Astrocyte (in vitro differentiated cells and primary cell): ENCODE measurements around the gene RAB31. TPM values are rescaled to one million over a fixed set of nuclear protein-coding genes. Genes with fewer than 3 reads are reported as not detected.

Experiments used
- DNase-seq: peaks from one replicate; pipeline ENCODE4 v3.0.0-alpha.2; 2010; ENCODE audit warnings: low read depth
- FAIRE-seq: peaks from 2 replicates; lab custom pipeline; 2011; peaks lifted over from hg19 to GRCh38; lab: Jason Lieb, UNC
- H2AFZ ChIP-seq: 2 replicates; pipeline ENCODE4 v1.6.0; 2012; ENCODE audit warnings: low read depth, low read length, inconsistent platforms
- H3K27ac ChIP-seq: 2 replicates; pipeline ENCODE4 v1.5.1; 2011; ENCODE audit warnings: low read depth, low read length, inconsistent platforms
- H3K27me3 ChIP-seq: 2 replicates; pipeline ENCODE4 v1.6.0; 2011; ENCODE audit warnings: low read length, inconsistent platforms; ENCODE audit not compliant: insufficient read depth
- H3K36me3 ChIP-seq: 2 replicates; pipeline ENCODE4 v1.5.1; 2011; ENCODE audit warnings: low read length, inconsistent platforms; ENCODE audit not compliant: insufficient read depth
- H3K4me1 ChIP-seq: 2 replicates; pipeline ENCODE4 v1.5.1; 2011; ENCODE audit warnings: low read length, inconsistent platforms; ENCODE audit not compliant: insufficient read depth
- H3K4me2 ChIP-seq: 2 replicates; pipeline ENCODE4 v1.6.0; 2012; ENCODE audit warnings: low read length, inconsistent platforms
- H3K4me3 ChIP-seq: 2 replicates; pipeline ENCODE4 v1.5.1; 2011; ENCODE audit warnings: low read depth, mild to moderate bottlenecking, low read length, inconsistent platforms; ENCODE audit not compliant: insufficient read depth
- H3K79me2 ChIP-seq: 2 replicates; pipeline ENCODE4 v1.6.0; 2012; ENCODE audit warnings: mild to moderate bottlenecking, low read length, inconsistent platforms; ENCODE audit not compliant: insufficient read depth
- H3K9ac ChIP-seq: 2 replicates; pipeline ENCODE4 v1.6.0; 2012; ENCODE audit warnings: mild to moderate bottlenecking, low read length, inconsistent platforms
- H3K9me3 ChIP-seq: 2 replicates; pipeline ENCODE4 v1.5.1; 2012; ENCODE audit warnings: low read depth, mild to moderate bottlenecking, low read length, inconsistent platforms; ENCODE audit not compliant: insufficient read depth
- H4K20me1 ChIP-seq: 2 replicates; pipeline ENCODE4 v1.6.0; 2012; ENCODE audit warnings: low read length, inconsistent platforms; ENCODE audit not compliant: insufficient read depth
- H3K27ac Mint-ChIP-seq: one replicate; pipeline ENCODE4 v1.8.0; 2021; ENCODE audit warnings: mild to moderate bottlenecking, mixed read lengths; ENCODE audit not compliant: unreplicated experiment
- H3K27me3 Mint-ChIP-seq: one replicate; pipeline ENCODE4 v1.8.0; 2021; ENCODE audit warnings: low read depth, mixed read lengths; ENCODE audit not compliant: unreplicated experiment
- H3K36me3 Mint-ChIP-seq: one replicate; pipeline ENCODE4 v1.8.0; 2021; ENCODE audit warnings: low read depth, mixed read lengths; ENCODE audit not compliant: unreplicated experiment
- H3K4me1 Mint-ChIP-seq: one replicate; pipeline ENCODE4 v1.8.0; 2021; ENCODE audit warnings: low read depth, mixed read lengths; ENCODE audit not compliant: unreplicated experiment
- H3K4me3 Mint-ChIP-seq: one replicate; pipeline ENCODE4 v1.8.0; 2021; ENCODE audit warnings: mild to moderate bottlenecking, moderate library complexity, mixed read lengths; ENCODE audit not compliant: unreplicated experiment
- H3K9me3 Mint-ChIP-seq: one replicate; pipeline ENCODE4 v1.8.0; 2021; ENCODE audit warnings: mild to moderate bottlenecking, mixed read lengths; ENCODE audit not compliant: unreplicated experiment
- EZH2 ChIP-seq: IDR thresholded peaks from 2 replicates; pipeline ENCODE4 v1.6.1; 2012; ENCODE audit warnings: mild to moderate bottlenecking, low read length, inconsistent platforms; ENCODE audit not compliant: insufficient read depth
- total RNA-seq: library from RNA; stranded (reverse); gene quantifications from 2 replicates; pipeline ENCODE4 v1.2.1, GENCODE V29; 2021
- TF ChIP-seq, protein P1 (sequence below): IDR thresholded peaks from 2 replicates; pipeline ENCODE4 v1.5.1; 2011; ENCODE audit warnings: low read depth, mild to moderate bottlenecking, inconsistent platforms, low read length, moderate library complexity; ENCODE audit not compliant: insufficient read depth

RAB31 gene
- total RNA-seq, 1 donor from 2014 or later = 100 TPM

DNA sequence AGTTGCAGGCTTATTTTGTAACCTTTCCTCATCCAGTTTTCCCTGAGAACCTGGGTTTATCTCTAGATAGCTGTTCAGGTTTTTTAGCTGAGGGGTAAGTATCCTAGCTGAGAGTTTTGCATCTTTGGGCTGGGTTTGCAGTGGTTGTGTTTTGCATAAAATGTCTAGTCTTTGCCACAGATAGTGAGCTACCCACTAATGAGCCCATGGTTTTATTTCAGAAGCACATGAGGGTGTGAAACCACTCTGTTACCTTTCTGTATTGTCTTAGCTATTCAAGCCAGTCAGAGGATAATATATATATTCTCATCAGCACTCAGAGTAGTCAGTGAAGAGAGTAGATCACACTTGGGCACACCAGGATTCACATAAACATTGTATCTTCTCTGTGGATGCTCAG lies 153.1 kb downstream of the RAB31 start:
- Mint-ChIP-seq H3K27ac (no peak overlapping the region), H3K4me3 (no peak overlapping the region), H3K4me1 (no peaks in the 10 kb centered on the region), H3K9me3 (peaks cover 9% of the 10 kb centered on the region), H3K27me3 (no peaks in the 10 kb centered on the region), H3K36me3 (peaks cover 32% of the 10 kb centered on the region)
- Histone ChIP-seq H3K27ac (no peak overlapping the region), H2AFZ (no peak overlapping the region), H3K9ac (no peak overlapping the region), H3K79me2 (no peaks in the 10 kb centered on the region), H3K36me3 (peaks cover 15% of the 10 kb centered on the region), H3K4me3 (no peak overlapping the region), H3K27me3 (no peaks in the 10 kb centered on the region), H3K9me3 (peaks cover 10% of the 10 kb centered on the region), H3K4me1 (no peaks in the 10 kb centered on the region), H4K20me1 (no peaks in the 10 kb centered on the region), H3K4me2 (no peak overlapping the region)
- FAIRE-seq = no peak
- TF ChIP-seq, protein P1, sequence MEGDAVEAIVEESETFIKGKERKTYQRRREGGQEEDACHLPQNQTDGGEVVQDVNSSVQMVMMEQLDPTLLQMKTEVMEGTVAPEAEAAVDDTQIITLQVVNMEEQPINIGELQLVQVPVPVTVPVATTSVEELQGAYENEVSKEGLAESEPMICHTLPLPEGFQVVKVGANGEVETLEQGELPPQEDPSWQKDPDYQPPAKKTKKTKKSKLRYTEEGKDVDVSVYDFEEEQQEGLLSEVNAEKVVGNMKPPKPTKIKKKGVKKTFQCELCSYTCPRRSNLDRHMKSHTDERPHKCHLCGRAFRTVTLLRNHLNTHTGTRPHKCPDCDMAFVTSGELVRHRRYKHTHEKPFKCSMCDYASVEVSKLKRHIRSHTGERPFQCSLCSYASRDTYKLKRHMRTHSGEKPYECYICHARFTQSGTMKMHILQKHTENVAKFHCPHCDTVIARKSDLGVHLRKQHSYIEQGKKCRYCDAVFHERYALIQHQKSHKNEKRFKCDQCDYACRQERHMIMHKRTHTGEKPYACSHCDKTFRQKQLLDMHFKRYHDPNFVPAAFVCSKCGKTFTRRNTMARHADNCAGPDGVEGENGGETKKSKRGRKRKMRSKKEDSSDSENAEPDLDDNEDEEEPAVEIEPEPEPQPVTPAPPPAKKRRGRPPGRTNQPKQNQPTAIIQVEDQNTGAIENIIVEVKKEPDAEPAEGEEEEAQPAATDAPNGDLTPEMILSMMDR = no peak
- no peak for TF ChIP-seq EZH2
- DNase-seq = no peak

DNA sequence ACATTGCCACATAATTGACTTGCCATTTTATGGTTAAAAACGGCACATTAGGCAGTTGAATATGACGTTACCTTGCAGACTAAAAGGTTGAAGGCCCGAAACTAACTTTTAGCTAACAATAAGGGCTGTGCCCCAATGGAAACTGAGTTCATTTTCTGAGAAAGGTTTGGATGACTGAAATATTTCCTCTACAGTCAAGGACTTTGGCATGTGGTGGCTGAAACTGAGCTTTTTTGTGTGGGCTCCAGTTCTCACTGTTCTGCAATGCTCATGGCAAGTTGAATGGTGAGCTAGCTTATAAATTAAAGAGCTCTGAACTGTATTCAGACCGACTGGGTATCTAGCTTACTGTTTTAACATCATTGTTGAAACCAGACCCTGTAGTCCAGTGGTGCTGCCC lies 153.8 kb downstream of the RAB31 start:
- Mint-ChIP-seq H3K4me3 (no peak overlapping the region), H3K27ac (no peak overlapping the region), H3K4me1 (no peaks in the 10 kb centered on the region), H3K9me3 (peaks cover 11% of the 10 kb centered on the region), H3K27me3 (no peaks in the 10 kb centered on the region), H3K36me3 (peaks cover 33% of the 10 kb centered on the region)
- H3K9me3 ChIP-seq = peaks cover 12% of the 10 kb centered on the region
- no peak overlapping the region for H3K4me3 ChIP-seq
- H2AFZ ChIP-seq = no peak overlapping the region
- no peaks in the 10 kb centered on the region for H3K79me2 ChIP-seq
- no peaks in the 10 kb centered on the region for H4K20me1 ChIP-seq
- H3K27me3 ChIP-seq = no peaks in the 10 kb centered on the region
- H3K9ac ChIP-seq = no peak overlapping the region
- H3K27ac ChIP-seq = no peak overlapping the region
- H3K4me1 ChIP-seq = no peaks in the 10 kb centered on the region
- peaks cover 12% of the 10 kb centered on the region for H3K36me3 ChIP-seq
- DNase-seq (no peak), FAIRE-seq (no peak)
- TF ChIP-seq, protein P1 = no peak
- no peak for TF ChIP-seq EZH2
- no peak overlapping the region for H3K4me2 ChIP-seq

DNA sequence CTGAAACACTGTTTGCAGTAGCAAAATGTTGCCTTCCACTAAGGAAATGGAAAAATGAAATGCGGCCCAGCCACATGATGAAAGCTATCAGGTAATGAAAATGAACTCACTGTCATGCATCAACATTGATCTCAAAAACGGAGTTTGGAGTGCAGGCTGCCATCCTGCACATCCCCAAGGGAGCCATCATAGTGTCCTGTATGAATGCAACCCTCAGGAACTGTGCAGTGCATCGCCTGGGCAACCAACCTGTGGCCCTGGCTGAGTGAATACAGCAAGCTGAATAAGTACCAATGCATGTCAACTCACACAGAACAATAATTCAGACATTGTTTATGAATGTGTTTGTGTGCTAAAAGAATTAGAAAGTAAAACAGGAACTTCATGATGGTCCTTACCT lies 154.6 kb downstream of the RAB31 start:
- Mint-ChIP-seq H3K27ac (no peak overlapping the region), H3K4me3 (no peak overlapping the region), H3K9me3 (peaks cover 12% of the 10 kb centered on the region), H3K27me3 (no peaks in the 10 kb centered on the region), H3K36me3 (peaks cover 33% of the 10 kb centered on the region), H3K4me1 (peaks cover 3% of the 10 kb centered on the region)
- Histone ChIP-seq H4K20me1 (no peaks in the 10 kb centered on the region), H3K4me3 (no peak overlapping the region), H3K79me2 (no peaks in the 10 kb centered on the region), H3K4me1 (no peaks in the 10 kb centered on the region), H3K4me2 (no peak overlapping the region), H3K27me3 (no peaks in the 10 kb centered on the region), H3K9me3 (peaks cover 12% of the 10 kb centered on the region), H2AFZ (no peak overlapping the region), H3K27ac (no peak overlapping the region), H3K9ac (no peak overlapping the region), H3K36me3 (peaks cover 12% of the 10 kb centered on the region)
- FAIRE-seq (no peak), DNase-seq (no peak)
- no peak for TF ChIP-seq EZH2
- TF ChIP-seq, protein P1 = no peak
